H1 (cell line): ENCODE measurements around the gene LAIR2. TPM values are rescaled to one million over a fixed set of nuclear protein-coding genes. Genes with fewer than 3 reads are reported as not detected.

Source experiments
- ATF2 ChIP-seq: IDR thresholded peaks from 2 replicates; pipeline ENCODE4 v1.6.1; 2012; ENCODE audit warnings: low read length, inconsistent platforms
- CHD1 ChIP-seq: IDR thresholded peaks from 2 replicates; pipeline ENCODE4 v1.6.1; 2012; ENCODE audit warnings: low read depth, low read length, improper control_type of control experiment
- CHD7 ChIP-seq: fragments of 300-600 bp; sonication (generic); IDR thresholded peaks from 2 replicates; pipeline ENCODE4 v1.7.1; 2012; ENCODE audit warnings: low read length, moderate library complexity, mild to moderate bottlenecking, inconsistent platforms; ENCODE audit not compliant: insufficient replicate concordance
- CREB1 ChIP-seq: IDR thresholded peaks from 2 replicates; pipeline ENCODE4 v1.6.1; 2012; ENCODE audit warnings: inconsistent platforms
- EGR1 ChIP-seq: IDR thresholded peaks from 2 replicates; pipeline ENCODE4 v1.6.1; 2011; ENCODE audit warnings: low read depth, low read length, borderline replicate concordance
- KDM5A ChIP-seq: fragments of 200-600 bp; IDR thresholded peaks from 2 replicates; pipeline ENCODE4 v1.7.1; 2012; ENCODE audit warnings: mild to moderate bottlenecking, low read length, inconsistent platforms, mixed read lengths
- SP1 ChIP-seq: IDR thresholded peaks from 2 replicates; pipeline ENCODE4 v1.6.1; 2011; ENCODE audit warnings: low read depth, low read length
- SP4 ChIP-seq: IDR thresholded peaks from 2 replicates; pipeline ENCODE4 v1.6.1; 2012; ENCODE audit warnings: low read length, inconsistent platforms
- SUZ12 ChIP-seq: fragments of 200-600 bp; sonication (generic); IDR thresholded peaks from 2 replicates; pipeline ENCODE4 v1.6.1; 2012; ENCODE audit warnings: mild to moderate bottlenecking, inconsistent platforms, low read length, moderate library complexity, mixed read lengths
- ZNF274 ChIP-seq: IDR thresholded peaks from 2 replicates; pipeline ENCODE4 v1.7.0; 2012; ENCODE audit warnings: low read length, borderline replicate concordance; ENCODE audit errors: extremely low read depth
- polyA plus RNA-seq, 7 experiments: library from polyadenylated mRNA; depleted of rRNA in 3 of 7; stranded (reverse) in 5 of 7; unstranded in 2 of 7; fragments of >200 nt in 5 of 7; fragments of 200-250 nt in 2 of 7; gene quantifications; 1 replicate in 5 of 7; 2 replicates in 1 of 7; 4 replicates in 1 of 7; pipeline versions ENCODE4 v1.2.1 to v1.2.3, GENCODE V29; 2011 to 2013; ENCODE audit warnings: missing spikeins in 2 of 7, mixed read lengths in 2 of 7
- total RNA-seq: library from RNA; stranded (reverse); fragmentation: NEBNext Ultra II Directional; extraction: Animal tissue kit (Norgen Biotek cat#: 25700); gene quantifications from 2 replicates; pipeline ENCODE4 v1.2.1, GENCODE V29; 2021

Gene LAIR2
- total and polyA plus RNA-seq, 2 of the 8 experiments (the other 6 are each of a cell fraction or from before 2014, with no cell fraction given) = not detected

GRCh38 chr19:54464044-54464629 lies 38.5 kb upstream of the LAIR2 start (continued):
- TF ChIP-seq CHD7 (no peak), KDM5A (peak; percentile 29; the same call in 1 of the 2 replicates), SUZ12 (no peak), CREB1 (no peak), ZNF274 (no peak), ATF2 (no peak), SP4 (peak; percentile 97), EGR1 (no peak), SP1 (peak; percentile 53), CHD1 (no peak)
